HL-60 (cell line): Measurements from ENCODE around the gene FBXO9.

Source experiments
- GABPA ChIP-seq: IDR thresholded peaks from 2 replicates; pipeline ENCODE4 v1.6.1; 2012; ENCODE audit warnings: low read depth
- POLR2AphosphoS5 ChIP-seq: IDR thresholded peaks from 2 replicates; pipeline ENCODE4 v1.6.1; 2012; ENCODE audit warnings: low read depth
- TF ChIP-seq, protein P1 (sequence below): IDR thresholded peaks from 2 replicates; pipeline ENCODE4 v1.6.1; 2012; ENCODE audit warnings: low read depth; ENCODE audit not compliant: insufficient replicate concordance
- TF ChIP-seq, protein P2 (sequence below): IDR thresholded peaks from one replicate; pipeline ENCODE4 v1.5.1; 2011; ENCODE audit warnings: low read length, control low read depth, inconsistent platforms; ENCODE audit not compliant: insufficient read depth

DNA sequence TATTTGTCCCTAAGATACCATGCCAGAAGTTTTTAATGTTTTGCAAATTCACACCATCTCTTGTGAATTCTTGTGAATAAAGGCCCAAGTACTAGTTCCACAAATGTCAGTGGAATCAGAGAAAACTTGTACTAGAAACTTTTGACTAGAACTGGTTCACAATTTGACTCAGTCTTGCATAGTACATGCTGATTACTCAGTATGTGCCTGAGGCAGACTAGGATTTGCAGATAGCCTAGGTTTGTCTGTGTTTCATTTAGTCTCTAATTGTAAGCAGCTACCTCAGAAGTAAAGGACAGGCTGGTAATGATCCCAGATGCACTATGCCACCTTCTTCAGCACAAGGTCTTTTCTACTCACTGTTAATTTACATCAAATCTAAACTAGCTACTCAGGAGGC, 35.9 kb upstream of the FBXO9 start:
- TF ChIP-seq, protein P1, sequence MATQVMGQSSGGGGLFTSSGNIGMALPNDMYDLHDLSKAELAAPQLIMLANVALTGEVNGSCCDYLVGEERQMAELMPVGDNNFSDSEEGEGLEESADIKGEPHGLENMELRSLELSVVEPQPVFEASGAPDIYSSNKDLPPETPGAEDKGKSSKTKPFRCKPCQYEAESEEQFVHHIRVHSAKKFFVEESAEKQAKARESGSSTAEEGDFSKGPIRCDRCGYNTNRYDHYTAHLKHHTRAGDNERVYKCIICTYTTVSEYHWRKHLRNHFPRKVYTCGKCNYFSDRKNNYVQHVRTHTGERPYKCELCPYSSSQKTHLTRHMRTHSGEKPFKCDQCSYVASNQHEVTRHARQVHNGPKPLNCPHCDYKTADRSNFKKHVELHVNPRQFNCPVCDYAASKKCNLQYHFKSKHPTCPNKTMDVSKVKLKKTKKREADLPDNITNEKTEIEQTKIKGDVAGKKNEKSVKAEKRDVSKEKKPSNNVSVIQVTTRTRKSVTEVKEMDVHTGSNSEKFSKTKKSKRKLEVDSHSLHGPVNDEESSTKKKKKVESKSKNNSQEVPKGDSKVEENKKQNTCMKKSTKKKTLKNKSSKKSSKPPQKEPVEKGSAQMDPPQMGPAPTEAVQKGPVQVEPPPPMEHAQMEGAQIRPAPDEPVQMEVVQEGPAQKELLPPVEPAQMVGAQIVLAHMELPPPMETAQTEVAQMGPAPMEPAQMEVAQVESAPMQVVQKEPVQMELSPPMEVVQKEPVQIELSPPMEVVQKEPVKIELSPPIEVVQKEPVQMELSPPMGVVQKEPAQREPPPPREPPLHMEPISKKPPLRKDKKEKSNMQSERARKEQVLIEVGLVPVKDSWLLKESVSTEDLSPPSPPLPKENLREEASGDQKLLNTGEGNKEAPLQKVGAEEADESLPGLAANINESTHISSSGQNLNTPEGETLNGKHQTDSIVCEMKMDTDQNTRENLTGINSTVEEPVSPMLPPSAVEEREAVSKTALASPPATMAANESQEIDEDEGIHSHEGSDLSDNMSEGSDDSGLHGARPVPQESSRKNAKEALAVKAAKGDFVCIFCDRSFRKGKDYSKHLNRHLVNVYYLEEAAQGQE = no peak
- TF ChIP-seq, protein P2, sequence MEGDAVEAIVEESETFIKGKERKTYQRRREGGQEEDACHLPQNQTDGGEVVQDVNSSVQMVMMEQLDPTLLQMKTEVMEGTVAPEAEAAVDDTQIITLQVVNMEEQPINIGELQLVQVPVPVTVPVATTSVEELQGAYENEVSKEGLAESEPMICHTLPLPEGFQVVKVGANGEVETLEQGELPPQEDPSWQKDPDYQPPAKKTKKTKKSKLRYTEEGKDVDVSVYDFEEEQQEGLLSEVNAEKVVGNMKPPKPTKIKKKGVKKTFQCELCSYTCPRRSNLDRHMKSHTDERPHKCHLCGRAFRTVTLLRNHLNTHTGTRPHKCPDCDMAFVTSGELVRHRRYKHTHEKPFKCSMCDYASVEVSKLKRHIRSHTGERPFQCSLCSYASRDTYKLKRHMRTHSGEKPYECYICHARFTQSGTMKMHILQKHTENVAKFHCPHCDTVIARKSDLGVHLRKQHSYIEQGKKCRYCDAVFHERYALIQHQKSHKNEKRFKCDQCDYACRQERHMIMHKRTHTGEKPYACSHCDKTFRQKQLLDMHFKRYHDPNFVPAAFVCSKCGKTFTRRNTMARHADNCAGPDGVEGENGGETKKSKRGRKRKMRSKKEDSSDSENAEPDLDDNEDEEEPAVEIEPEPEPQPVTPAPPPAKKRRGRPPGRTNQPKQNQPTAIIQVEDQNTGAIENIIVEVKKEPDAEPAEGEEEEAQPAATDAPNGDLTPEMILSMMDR = no peak
- TF ChIP-seq POLR2AphosphoS5 (no peak), GABPA (no peak)
